ENCODE data around the gene VIL1.

GRCh38 chr2:218400930-218401881 is 17.7 kb upstream of the VIL1 start:
- TF ChIP-seq BHLHE40 (IDR thresholded peaks at IDR 0.05; ENCODE audit: borderline replicate concordance) (no peak), ELF4 (IDR thresholded peaks at IDR 0.05) (no peak), TARDBP (IDR thresholded peaks at IDR 0.05) (no peak), HDGF (IDR thresholded peaks at IDR 0.05; ENCODE audit: borderline replicate concordance) (no peak), FOXA1 (IDR thresholded peaks at IDR 0.05) (no peak), ZNF384 (IDR thresholded peaks at IDR 0.05) (no peak), SP1 (IDR thresholded peaks at IDR 0.05) (no peak), ARNT (IDR thresholded peaks at IDR 0.05) (no peak), FOXM1 (IDR thresholded peaks at IDR 0.05; ENCODE audit: borderline replicate concordance) (no peak), LEF1 (IDR thresholded peaks at IDR 0.05; ENCODE audit: borderline replicate concordance) (no peak), PKNOX1 (IDR thresholded peaks at IDR 0.05) (no peak), SUZ12 (IDR thresholded peaks at IDR 0.05) (no peak)

Measured in HEK293T (cell line).